SIG-M5 treated with dmso at 0.1 percent for 504 hours (cell line): ENCODE measurements around the gene APRT.
A peak's percentile ranks its signal among the peaks of the same experiment; 100 is the strongest.

Experiments used
- DNase-seq: peaks from one replicate; lab custom pipeline; 2025; ENCODE audit not compliant: unreplicated experiment; lab: John Stamatoyannopoulos, UW

APRT gene

DNA sequence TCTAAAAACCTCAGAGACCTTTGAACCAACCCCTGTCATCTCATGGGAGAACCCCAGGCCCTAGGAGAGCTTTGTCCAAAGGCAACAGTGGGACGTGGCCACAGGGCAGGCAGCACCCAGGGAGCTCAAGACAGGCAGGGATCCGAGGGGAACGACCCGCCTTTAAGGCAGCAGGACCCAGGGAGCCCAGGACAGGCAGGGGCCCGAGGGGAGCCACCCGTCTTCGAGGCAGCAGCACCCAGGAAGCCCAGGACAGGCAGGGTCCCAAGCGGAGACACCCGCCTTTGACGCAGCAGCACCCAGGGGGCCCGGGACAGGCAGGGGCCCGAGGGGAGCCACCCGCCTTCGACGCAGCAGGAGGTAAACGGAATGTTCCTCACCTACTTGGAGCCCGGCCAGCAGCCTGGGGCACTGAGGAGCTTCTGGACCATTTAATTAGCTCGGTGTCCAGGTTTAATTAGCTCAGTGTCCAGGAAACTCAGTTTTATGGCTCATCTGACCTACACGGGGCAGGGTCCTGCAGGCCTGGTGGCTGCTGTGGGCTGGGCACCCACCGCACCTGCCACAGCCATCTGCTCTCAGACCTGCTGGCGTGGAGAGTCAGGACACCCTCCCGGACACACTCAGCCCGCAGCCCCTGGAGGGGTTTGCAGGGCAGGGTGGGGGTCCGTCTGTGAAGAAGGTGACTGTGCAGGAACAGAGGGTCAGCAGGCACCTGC is 51.1 kb downstream of the APRT start:
- peak; percentile 21 for DNase-seq

- DNase-seq: no peak
Observed at GRCh38 chr16:88759976-88760350, 51.8 kb downstream of the APRT start.
